Esophagus muscularis mucosa (tissue), 4 donors: ENCODE data around the gene ASAP2.

Experiments
- CTCF ChIP-seq, 3 experiments: fragments of 200-600 bp in 2 of 3; fragments of 450-650 bp in 1 of 3; sonication (generic) in 2 of 3; IDR thresholded peaks; one replicate each; pipeline ENCODE4 v1.5.1; 2017 to 2019; ENCODE audit warnings: antibody characterized with exemption in 3 of 3, mild to moderate bottlenecking in 2 of 3, moderate library complexity in 1 of 3
- EP300 ChIP-seq: sonication (generic); formaldehyde crosslinking; IDR thresholded peaks from one replicate; pipeline ENCODE4 v1.6.1; 2017; ENCODE audit warnings: antibody characterized with exemption
- POLR2A ChIP-seq: fragments of 450-650 bp; IDR thresholded peaks from one replicate; pipeline ENCODE4 v1.6.1; 2017; ENCODE audit warnings: antibody characterized with exemption, moderate library complexity, mild to moderate bottlenecking, low read depth
- POLR2AphosphoS5 ChIP-seq, 2 donors: sonication (generic); formaldehyde crosslinking; IDR thresholded peaks; one replicate each; pipeline ENCODE4 v1.6.1; 2017; ENCODE audit warnings: antibody characterized with exemption in 2 of 2

- no peak for TF ChIP-seq POLR2AphosphoS5 (IDR thresholded peaks at IDR 0.05)
- no peak for TF ChIP-seq CTCF (IDR thresholded peaks at IDR 0.05)
- no peak for TF ChIP-seq POLR2A
- no peak for TF ChIP-seq EP300
Observed at GRCh38 chr2:9210030-9210429, 3.4 kb downstream of the ASAP2 start.
